Thyroid gland (tissue), 4 donors: ENCODE results near the gene DICER1. TPM values are rescaled to one million over a fixed set of nuclear protein-coding genes. Genes with fewer than 3 reads are reported as not detected.

ENCODE experiments used
- DNase-seq, 2 donors: peaks; one replicate each; pipeline ENCODE4 v3.0.0-alpha.2; 2019
- H3K27ac ChIP-seq, 3 donors: fragments of 200-600 bp; sonication (generic); 1 replicate in 2 of 3; 2 replicates in 1 of 3; pipeline ENCODE4 v1.5.1; 2016 to 2019; ENCODE audit warnings: mild to moderate bottlenecking in 1 of 3, moderate library complexity in 1 of 3
- H3K27me3 ChIP-seq: fragments of 200-600 bp; sonication (generic); one replicate; pipeline ENCODE4 v1.5.1; 2019
- H3K36me3 ChIP-seq, 2 donors: fragments of 200-600 bp; sonication (generic); one replicate each; pipeline ENCODE4 v1.5.1; 2016 to 2019
- H3K4me1 ChIP-seq, 2 donors: fragments of 200-600 bp; sonication (generic); one replicate each; pipeline ENCODE4 v1.5.1; 2017 to 2019
- H3K4me3 ChIP-seq, 3 donors: fragments of 200-600 bp; sonication (generic); replicated peaks in 1 of 3; 1 replicate in 2 of 3; 2 replicates in 1 of 3; pipeline ENCODE4 v1.5.1; 2016; ENCODE audit warnings: mild to moderate bottlenecking in 1 of 3
- H3K9me3 ChIP-seq: fragments of 200-600 bp; sonication (generic); one replicate; pipeline ENCODE4 v1.5.1; 2017
- POLR2A ChIP-seq, 2 donors: fragments of 450-650 bp; IDR thresholded peaks; one replicate each; pipeline ENCODE4 v1.6.1; 2017; ENCODE audit warnings: antibody characterized with exemption in 2 of 2, mild to moderate bottlenecking in 2 of 2, moderate library complexity in 1 of 2
- WGBS, 2 donors: methylation state at CpG; one replicate each; pipeline ENCODE4 v1.1.5; 2017; 5-methylcytosine and 5-hydroxymethylcytosine counted together
- intact Hi-C: fragments of 100-400 bp; cut with DNase I; formaldehyde crosslinking; loops from one replicate; pipeline ENCODE4 v1.15.1; 2023
- total RNA-seq, 4 donors: library from RNA; depleted of rRNA; stranded (reverse); fragments of >200 nt; gene quantifications; one replicate each; pipeline ENCODE4 v1.2.3, GENCODE V29; 2016
- TF ChIP-seq, protein P1 (sequence below), 6 experiments: fragments of 200-600 bp in 3 of 6; fragments of 450-650 bp in 3 of 6; sonication (generic) in 3 of 6; IDR thresholded peaks; one replicate each; pipeline ENCODE4 v1.5.1; 2016 to 2019; ENCODE audit warnings: antibody characterized with exemption in 6 of 6, mild to moderate bottlenecking in 2 of 6, inconsistent platforms in 1 of 6, moderate library complexity in 1 of 6

Gene DICER1
- total RNA-seq, 4 donors from 2014 or later, result 66.5 to 96.8 (median 78.8) TPM

DNA sequence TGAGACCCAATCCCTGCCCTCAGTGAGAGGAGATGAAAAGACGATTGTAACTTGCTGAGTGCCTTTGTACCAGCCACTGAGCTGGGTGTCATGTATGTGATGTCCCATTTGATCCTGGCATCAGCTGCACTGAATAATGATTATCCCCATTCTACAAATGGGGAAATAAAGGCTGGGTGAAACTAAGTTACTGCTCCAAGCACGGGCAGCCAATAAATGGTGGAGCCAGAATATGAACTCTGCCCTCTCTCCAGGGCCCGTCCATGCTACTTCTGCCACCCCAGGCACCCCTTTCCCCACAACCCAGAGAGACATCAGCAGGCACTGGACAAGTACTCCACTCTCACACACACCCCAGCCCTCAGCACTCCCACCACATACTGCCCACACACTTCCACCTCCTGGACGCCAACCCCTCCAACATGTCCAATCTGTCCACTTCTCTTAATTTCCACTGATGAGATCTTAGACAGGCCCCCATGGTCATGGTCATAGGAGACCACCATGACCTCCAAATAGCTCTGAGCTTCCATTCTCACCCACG, 115.8 kb downstream of the DICER1 start:
- WGBS, 2 donors, result 90 to 91% methylated on average over 5 of the region's 5 CpGs
- DNase-seq, result no peak
- intact Hi-C loops, result no loop called here
- no peak overlapping the region for H3K27ac ChIP-seq
- TF ChIP-seq, protein P1, sequence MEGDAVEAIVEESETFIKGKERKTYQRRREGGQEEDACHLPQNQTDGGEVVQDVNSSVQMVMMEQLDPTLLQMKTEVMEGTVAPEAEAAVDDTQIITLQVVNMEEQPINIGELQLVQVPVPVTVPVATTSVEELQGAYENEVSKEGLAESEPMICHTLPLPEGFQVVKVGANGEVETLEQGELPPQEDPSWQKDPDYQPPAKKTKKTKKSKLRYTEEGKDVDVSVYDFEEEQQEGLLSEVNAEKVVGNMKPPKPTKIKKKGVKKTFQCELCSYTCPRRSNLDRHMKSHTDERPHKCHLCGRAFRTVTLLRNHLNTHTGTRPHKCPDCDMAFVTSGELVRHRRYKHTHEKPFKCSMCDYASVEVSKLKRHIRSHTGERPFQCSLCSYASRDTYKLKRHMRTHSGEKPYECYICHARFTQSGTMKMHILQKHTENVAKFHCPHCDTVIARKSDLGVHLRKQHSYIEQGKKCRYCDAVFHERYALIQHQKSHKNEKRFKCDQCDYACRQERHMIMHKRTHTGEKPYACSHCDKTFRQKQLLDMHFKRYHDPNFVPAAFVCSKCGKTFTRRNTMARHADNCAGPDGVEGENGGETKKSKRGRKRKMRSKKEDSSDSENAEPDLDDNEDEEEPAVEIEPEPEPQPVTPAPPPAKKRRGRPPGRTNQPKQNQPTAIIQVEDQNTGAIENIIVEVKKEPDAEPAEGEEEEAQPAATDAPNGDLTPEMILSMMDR (IDR thresholded peaks at IDR 0.05), result no peak
- H3K4me3 ChIP-seq, result no peak overlapping the region
- H3K27me3 ChIP-seq, result no peaks in the 10 kb centered on the region
- no peaks in the 10 kb centered on the region for H3K36me3 ChIP-seq
- no peaks in the 10 kb centered on the region for H3K9me3 ChIP-seq
- peaks cover 0 to 5% of the 10 kb centered on the region in 2 donors for H3K4me1 ChIP-seq

DNA sequence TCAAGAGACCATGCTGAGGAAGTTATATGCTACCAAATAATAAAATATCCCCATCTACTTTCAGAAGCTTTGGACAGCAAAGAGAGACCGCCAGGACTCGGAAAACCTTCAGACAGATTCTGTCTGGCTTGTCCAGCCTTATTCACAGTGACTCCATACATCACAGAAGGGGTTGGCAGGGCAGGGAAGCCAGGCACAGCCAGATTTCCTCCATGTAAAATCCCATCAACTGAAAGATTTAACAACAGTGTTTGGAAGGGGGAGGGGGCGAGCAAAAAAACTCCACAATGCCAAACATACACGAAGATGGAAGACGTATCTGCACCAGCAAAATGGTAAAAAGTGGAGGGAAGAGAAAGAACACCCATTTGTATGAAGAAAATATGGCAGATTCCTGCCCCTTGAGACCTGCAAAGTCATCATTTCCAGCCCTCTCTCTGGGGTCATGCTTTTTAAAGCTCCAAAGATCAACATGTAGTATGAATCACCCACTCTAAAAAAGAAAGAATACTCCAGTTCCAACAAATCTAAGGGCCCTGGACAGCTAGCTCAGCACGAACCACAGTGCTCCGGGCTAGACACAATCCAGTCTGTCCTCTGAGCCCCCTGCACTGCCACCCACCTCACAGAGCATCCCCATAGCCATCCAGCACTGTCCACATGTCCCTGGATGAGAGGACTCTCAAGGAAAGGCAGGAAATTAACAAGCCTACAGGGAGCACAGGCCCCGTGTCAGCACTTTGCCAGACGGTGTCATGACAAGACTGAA, 116.4 kb downstream of the DICER1 start:
- H3K36me3 ChIP-seq, result no peaks in the 10 kb centered on the region
- H3K4me3 ChIP-seq, result no peak overlapping the region
- intact Hi-C loops, result no loop called here
- no peak for TF ChIP-seq POLR2A (IDR thresholded peaks at IDR 0.05)
- TF ChIP-seq, protein P1 (IDR thresholded peaks at IDR 0.05), result no peak
- DNase-seq, result no peak
- 78 to 79% methylated on average over 9 of the region's 9 CpGs for WGBS, 2 donors
- H3K27ac ChIP-seq, result peak overlapping the region in 1 of 3 donors; percentile 10
- peaks cover 0 to 5% of the 10 kb centered on the region in 2 donors for H3K4me1 ChIP-seq
- H3K27me3 ChIP-seq, result no peaks in the 10 kb centered on the region
- no peaks in the 10 kb centered on the region for H3K9me3 ChIP-seq

DNA sequence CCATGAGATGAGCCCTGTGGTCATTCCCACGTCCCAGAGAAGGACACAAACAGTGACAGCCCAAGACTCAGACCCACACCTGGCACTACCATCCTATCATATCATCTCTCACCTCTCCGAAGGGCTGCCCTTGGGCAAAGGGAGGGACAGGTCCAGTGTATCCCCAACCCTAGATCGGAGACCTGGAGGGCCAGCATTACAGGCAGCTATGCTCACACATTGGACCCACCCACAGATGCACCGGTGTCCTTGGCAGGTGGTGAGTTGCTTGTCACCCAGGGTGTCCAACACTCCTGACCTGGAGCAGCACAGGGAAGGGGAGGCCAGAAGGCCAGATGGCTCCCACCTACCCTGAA, 117.4 kb downstream of the DICER1 start:
- no peaks in the 10 kb centered on the region for H3K9me3 ChIP-seq
- H3K36me3 ChIP-seq, result no peaks in the 10 kb centered on the region
- H3K27me3 ChIP-seq, result no peaks in the 10 kb centered on the region
- no peak overlapping the region for H3K27ac ChIP-seq
- H3K4me3 ChIP-seq, result no peak overlapping the region
- peaks cover 0 to 5% of the 10 kb centered on the region in 2 donors for H3K4me1 ChIP-seq
- intact Hi-C loops, result no loop called here
- WGBS, 2 donors, result 82 to 98% methylated on average over 4 of the region's 4 CpGs
- TF ChIP-seq, protein P1 (IDR thresholded peaks at IDR 0.05), result no peak
- TF ChIP-seq POLR2A (IDR thresholded peaks at IDR 0.05), result no peak
- DNase-seq, result no peak

DNA sequence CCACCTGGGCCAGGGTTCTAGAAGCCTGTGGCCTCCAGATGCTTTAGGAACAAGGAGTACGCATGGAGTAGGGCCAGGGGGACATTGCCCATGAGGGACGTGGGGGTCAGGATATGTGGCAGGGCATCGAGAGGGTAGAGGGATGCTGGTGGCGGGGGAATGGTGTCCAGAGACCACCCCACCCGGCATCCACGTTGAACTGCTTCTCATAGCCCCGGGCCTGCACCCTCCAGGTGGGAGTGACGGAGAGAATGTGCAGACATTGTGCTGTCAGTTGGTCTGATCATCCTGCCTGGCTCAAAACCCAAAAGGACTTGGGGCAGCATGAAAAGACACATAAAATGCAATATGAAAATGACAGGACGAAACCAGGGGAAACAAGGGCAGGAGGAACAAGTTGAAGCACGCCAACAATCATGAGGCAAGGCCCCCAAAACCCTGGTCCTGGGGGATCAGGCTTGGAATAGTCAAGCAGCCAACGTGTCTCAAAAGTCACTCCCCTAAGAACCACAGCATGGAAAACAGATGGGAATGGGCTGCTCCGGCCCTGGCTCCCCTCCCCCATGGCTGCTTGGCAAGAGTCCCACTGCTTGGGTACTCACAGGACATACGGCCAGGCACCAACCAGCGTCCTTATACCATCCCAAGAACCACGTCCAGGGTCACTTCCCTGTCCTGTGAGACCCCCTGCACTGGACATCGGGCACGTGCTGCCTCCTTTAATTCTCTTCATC, 117.9 kb downstream of the DICER1 start:
- no peak for TF ChIP-seq POLR2A (IDR thresholded peaks at IDR 0.05)
- TF ChIP-seq, protein P1 (IDR thresholded peaks at IDR 0.05), result no peak

More for the DNA sequence above, 117.9 kb downstream of the DICER1 start:
- intact Hi-C loops, result no loop called here
- WGBS, 2 donors, result 80 to 88% methylated on average over 16 to 17 of the region's 17 CpGs
- no peak overlapping the region for H3K27ac ChIP-seq
- H3K4me1 ChIP-seq, result peaks cover 0 to 10% of the 10 kb centered on the region in 2 donors
- H3K27me3 ChIP-seq, result no peaks in the 10 kb centered on the region
- DNase-seq, result no peak
- H3K4me3 ChIP-seq, result no peak overlapping the region
- no peaks in the 10 kb centered on the region for H3K36me3 ChIP-seq
- H3K9me3 ChIP-seq, result no peaks in the 10 kb centered on the region
